HG02623 (cell line): ENCODE data around the gene ERGIC1.
"Not testable (repeated sequence)": the region's sequence is repeated elsewhere in the genome, so short reads cannot be mapped to it uniquely, and the experiment has no call there.

Experiments used
- ATAC-seq: cut with Tn5 transposase; IDR thresholded peaks from one replicate; pipeline ENCODE4 v1.9.1; 2021; ENCODE audit warnings: moderate library complexity; ENCODE audit not compliant: unreplicated experiment

Gene ERGIC1

DNA sequence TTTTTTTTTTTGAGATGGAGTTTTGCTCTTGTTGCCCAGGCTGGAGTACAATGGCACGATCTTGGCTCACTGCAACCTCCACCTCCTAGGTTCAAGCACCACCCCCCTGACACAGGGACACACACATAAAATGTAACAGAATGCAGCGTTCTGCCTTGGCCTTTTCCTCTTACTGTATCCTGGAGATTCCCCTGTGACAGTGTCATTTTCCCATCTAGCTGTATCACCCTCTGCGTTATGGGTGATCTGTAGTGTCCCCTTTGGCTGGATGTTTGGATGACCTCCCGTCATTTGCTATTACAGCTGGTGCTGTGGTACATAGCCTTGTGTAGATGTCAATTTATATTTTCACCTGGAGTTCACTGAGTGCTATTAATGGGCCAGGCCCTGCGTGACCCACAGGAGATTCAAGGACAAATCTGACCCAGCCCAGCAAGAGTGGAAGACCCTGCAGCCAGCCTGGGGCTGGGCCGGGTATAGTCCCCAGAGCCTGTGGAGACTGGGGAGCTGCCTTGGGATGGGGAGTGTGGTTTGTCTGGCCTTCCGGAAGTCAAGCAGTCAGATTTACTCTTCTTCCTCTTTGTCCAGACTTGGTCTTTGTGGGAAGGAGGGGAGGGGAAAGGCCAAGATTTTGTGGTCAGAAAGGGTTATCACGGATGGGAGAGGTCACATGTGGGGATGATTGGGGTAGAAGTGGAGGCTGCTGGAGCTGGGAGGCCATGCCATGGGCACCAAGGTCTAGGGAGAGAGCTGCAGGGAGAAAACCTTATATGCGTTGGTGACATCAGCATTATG lies 43.6 kb downstream of the ERGIC1 start:
- ATAC-seq = no peak

DNA sequence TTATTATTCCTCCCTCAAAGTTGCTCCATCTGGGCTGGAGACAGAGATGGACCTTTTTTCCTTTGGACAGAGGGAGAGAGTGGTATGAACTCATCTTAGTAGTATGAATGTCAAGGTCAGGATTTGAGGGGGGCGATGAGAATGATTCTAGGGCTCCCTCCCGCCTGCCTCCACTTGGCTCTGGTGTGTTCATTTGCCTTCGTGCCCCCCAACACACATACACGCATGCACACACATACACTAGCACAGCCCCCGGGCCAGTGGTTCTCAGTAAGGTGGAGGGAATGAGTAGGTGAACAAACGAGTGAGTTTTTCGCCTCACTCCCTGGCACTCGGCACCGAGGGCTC lies 44.5 kb downstream of the ERGIC1 start:
- ATAC-seq = no peak

DNA sequence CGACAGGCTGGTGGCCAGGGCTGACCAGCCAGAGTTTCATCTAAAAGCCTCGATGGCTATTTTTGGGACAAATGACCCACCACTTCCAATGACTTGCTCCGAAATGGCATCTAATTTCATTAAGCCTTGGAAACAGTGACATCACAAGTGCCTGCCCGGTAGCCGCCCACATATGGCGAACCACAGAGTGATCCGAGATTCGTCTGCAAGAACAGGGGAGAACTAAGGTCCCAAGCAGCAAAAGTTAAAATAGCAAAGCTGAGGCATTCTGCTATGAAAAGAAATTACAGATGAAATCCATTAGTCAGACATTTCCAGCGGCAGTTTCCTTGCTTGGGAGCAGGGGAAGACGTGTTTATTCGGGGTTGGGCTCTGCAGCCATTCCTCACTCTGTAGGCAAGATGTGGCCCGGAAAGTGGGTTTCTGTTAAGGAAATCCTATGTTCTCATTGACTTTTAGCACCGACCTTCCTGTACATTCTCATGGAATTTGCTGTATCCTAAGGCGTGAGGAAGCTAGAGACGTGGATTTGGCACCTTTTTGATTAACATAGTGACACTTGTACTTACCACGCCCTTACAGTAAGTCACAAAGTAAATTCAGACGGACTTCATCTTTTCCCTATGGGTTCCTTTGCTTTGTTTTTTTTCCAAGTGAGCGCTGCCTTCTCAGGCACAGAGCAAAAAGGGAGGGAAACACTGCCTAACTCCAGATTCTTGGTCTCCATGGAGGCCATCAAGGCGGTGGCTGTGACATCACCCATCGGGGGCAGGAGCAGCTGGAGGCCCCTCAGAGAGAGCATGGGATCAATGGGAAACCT lies 45.1 kb downstream of the ERGIC1 start:
- no peak for ATAC-seq

DNA sequence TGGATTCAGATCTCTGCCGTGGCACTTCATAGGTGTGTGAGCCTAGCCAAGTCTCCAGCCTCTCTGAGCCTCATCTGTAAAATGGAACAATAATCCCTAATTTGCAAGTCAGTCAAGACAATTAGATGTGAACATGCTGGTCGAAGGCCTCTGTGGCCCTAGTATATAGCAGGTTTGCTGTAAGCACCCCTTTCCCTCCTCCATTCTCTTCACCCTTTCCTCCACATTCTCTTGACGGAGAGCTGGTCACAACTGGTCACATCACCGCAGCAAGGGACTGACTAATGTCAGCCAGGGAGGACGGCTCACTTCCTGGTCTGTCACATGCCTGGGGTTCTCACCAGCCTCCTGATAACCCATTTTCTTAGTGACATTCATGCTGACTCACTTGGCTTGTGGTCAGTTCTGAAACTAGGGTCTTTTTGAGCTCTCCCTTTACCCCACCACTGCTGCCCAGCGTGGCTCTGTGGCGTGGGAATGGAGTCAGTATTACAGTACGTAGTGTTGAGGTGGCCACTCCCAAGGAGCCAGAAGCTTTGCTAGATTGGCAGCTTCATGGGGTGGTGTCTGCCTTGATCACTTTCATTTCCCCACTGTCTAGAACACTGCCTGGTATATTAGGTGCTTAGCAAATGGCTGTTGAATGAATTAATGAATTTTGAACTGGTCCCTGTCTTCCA lies 47.8 kb downstream of the ERGIC1 start:
- ATAC-seq = no peak

DNA sequence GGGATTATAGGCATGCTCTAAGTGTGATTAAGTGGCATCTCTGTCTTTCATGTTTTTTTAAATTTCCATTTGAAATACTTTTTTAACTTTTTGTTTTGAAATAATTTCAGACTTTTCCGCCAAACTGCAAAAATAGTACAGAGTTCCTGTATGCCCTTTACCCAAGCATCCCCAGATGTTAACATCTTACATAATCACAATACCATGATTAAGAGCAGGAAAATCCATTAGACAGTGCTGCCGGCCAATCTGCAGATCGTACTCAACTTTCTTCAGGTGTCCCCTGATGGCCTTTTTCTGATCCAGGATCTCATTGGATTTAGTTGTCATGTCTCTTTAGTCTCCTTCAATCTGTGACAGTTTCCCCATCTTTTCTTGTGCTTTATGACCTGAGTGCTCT lies 49.0 kb downstream of the ERGIC1 start:
- no peak for ATAC-seq

DNA sequence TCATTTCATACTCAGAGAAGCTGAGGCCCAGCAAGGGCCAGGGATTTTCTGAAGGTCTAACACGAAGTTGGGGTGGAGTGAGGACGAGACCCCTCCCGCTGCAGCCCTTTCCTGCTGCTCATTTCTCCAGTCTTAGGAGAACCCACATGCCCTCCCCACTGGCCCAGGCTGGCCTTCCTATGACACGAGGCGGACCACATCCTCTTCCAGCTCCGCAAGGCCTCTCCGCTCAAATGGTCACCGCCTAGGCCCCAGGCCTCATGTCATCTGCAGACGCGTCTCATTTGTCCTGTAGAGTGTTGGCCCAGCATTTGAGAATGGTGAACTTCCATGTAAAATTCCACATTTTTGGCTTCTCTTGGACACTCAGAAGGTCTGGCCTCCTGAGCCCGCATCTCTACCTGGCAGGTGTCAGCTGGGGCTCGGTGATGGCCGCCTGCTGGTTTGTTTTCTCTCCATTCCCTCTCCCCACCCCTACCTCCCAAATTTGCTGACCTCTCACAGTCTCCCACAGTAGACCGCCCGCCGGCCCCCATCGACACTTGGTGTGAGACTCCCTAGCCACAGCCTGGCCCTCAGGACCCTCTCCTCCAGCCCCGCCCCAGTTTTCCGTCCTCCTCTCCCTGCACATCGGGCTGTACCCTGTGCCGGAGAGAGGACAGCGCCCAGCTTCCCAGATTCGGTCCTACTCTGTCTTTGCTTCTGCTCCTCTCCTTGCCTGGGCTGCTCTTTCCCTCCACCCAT lies 51.7 kb downstream of the ERGIC1 start:
- ATAC-seq = no peak

DNA sequence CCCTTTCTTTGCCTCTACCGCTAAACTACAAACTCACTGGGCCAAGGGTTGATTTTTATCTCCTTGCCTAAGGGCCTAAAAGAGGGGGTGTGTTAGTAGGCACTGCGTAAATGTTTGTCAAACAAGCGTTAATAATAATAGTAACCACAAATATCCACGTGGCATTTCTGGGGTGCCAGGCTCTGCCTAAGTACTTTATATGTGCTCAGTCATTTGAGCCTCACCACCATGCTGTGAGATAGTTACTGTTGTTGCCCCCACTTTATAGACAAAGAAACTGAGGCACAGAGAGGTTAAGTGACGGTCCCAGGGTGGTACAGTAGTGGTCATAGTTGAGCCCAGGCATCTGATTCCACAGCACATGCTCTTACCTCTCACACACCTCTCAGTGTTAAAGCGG lies 52.4 kb downstream of the ERGIC1 start:
- no peak for ATAC-seq

DNA sequence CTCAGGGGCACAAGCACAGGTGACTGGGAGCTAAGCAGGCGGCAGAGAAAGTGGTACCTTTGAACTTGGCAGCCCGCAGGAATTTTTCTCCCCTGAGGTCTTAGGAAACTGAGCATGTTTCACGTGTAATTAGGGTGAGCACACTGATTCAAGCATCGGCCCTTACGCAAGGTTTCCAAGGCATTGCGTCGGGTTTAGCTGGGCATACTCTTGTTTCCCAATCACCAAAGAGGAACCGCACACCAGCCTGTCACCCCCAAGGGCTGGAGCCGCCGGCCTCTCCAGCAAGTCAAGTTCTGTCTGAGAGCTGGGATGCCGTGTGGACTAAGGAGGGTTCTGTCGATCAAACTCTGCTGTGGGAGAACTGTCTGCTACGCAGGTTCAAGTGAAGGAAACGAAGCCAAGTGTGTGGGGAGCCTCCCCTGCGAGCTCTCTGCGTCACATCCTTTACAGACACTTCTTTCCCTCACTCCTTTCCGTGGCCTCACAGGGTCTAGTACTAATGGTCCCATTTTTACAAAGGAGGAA lies 53.0 kb downstream of the ERGIC1 start:
- ATAC-seq = no peak

DNA sequence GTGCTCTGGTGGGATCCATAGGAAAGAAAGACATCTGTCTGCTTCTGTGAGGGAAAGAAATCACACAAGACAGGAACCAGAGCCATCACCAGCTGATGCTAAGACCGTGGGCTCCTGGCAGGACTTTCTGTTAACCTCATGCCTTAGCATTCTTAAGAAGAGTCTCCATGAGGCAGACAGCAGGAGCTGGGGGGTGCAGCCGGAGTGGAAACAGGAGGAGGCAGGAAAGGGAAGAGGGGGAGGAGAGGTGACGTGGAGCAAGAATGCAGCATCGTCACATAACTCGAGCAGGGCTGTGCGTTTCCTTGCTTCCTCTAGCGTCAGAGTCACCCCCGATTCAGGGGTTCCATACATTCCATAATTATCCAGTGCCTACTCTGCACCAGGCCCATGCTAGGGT lies 53.6 kb downstream of the ERGIC1 start:
- ATAC-seq = no peak

DNA sequence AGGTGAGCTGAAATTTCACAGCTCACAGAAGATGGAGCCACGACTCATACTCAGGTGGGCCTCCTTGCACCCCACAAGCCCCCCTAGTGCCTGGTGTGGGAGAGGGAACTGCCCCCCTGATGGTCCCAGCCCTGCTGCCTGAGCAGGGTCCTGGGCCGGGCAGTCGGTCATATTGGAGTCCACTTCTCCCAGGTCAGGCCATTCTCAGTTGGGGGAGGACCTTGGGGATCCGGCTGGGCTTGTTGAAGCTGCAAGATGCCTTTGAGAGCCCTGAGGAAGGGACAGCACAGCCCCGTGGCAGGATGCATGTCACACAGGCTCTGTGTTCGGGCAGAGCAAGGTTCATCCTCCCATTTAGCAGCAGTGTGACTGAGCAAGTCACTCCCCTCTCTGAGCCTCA lies 56.6 kb downstream of the ERGIC1 start:
- ATAC-seq = no peak

DNA sequence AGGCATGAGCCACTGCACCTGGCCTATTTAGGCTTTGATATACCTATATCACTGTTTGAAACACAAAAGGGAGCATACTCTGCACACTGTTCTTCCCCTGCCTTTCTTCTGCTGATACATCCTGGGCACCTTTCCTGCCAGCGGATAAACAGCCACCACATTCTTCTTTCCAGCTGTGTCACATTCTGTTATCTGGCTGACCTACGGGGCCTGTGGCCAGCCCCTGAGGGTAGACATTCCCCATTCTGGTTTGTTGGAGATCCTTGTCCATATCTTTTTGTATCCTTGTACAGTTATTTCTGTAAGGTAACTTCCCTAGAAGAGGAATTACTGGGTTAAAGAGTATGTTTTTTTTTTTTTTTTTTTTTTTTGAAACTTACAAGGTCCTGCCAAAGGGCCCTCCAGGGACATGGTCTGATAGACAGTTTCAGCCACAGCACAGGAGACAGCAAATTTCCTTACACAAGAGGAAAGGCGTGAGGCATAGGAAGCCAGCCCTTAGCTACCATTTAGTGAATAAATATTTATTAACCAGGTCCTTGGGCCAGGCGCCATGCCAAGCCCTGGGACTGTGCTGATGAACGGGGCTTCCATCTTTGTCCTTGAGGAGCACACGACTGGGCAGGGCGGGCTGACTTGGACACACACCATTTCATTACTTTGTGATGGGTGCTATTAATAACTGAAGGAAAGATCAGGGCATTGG lies 57.8 kb downstream of the ERGIC1 start:
- no peak for ATAC-seq

DNA sequence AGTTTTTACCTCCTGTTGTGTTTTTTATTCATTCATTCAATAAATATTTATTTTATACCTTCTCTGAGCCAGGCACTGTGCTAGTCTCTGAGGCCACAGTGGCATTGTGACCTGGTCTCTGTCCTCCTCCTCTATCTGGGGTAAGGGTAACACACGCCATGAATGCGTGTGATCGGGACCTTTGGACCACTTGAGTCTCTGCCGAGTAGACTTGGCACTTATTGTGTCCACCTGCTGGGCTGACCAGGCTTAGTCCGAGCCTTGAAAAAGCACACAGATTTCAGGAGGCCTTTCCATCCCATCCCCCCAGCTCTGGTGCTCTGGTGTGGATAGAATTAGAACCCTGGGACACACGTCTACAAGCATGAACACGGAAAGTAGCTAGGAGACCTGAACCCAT lies 58.7 kb downstream of the ERGIC1 start:
- ATAC-seq = no peak

DNA sequence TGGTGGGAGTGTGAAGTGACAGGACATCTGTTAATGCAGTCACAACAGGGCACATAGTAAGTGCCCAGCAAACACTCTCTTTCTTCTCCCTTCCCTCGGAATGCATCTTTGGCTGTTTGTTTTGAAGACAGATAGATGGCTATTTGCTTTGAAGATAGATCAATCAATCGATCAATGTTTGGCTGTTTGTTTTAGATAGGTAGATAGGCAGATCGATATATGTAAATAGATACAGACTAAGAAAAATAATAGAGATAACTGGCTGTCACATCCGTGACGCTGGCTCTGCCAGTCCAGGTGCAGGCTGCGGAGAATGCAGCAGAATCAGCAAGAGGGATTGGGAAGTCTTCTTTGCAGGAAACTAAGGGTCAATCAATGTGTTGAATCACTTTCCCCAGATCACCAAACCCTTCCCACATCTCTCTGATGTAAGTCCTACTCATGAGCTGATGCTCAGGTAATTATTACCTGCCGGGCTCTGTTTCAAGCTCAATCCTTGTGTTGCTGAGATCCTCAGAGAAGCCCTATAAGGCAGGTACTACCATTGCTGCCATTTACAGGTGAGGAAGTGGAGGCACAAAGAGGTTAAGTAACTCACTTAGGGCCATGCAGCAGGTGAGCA lies 60.8 kb downstream of the ERGIC1 start:
- no peak for ATAC-seq

DNA sequence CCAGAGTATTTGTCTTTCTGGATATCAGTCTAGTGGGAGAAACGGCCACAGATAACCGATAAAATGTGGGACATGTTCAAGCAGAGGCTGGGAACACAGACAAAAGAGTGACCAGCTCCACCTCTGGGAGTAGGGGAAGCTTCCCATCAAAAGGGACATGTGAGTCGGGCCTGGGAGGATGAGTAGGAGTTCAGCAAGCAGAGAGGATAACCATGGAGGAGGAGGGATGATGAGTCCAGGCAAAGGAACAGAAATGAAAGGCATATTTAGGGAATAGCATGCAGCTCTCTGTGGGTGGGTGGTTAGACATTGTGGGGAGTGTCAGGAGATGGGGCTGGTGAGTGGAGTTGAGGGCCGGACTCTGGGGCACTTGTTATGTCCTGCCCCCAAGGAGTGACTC lies 61.5 kb downstream of the ERGIC1 start:
- ATAC-seq = no peak

DNA sequence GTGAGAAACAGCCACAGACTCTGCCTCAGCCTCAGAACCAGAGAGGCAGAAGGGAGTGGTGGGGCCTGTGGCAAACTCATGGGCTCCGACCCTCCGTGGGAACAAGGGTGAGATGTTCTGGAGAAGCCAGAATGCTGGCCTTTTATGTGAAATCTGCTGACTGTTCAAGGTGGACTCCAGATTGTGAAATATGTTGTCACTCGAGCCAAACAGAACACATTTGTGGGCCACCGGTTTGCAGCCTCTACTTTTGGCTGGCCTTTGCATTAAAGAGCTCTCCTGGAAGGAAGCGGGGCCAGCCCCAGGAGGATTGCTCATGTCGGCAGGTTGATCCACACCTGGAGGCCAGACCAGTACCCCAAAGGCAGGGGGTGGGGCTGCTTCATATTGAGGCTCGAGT lies 62.4 kb downstream of the ERGIC1 start:
- ATAC-seq = no peak

DNA sequence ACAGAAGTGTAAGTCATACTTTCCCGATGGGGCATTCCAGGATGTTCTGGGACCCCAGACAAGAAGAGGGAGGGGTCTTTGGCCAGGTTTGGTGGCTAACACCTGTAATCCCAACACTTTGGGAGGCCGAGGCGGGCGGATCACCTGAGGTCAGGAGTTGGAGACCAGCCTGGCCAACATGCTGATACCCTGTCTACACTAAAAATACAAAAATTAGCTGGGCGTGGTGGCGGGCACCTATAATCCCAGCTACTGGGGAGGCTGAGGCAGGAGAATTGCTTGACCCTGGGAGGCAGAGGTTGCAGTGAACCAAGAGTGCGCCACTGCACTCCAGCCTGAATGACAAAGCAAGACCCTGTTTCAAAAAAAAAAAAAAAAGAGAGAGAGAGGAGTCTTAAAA lies 63.0 kb downstream of the ERGIC1 start:
- ATAC-seq = not testable (repeated sequence)

DNA sequence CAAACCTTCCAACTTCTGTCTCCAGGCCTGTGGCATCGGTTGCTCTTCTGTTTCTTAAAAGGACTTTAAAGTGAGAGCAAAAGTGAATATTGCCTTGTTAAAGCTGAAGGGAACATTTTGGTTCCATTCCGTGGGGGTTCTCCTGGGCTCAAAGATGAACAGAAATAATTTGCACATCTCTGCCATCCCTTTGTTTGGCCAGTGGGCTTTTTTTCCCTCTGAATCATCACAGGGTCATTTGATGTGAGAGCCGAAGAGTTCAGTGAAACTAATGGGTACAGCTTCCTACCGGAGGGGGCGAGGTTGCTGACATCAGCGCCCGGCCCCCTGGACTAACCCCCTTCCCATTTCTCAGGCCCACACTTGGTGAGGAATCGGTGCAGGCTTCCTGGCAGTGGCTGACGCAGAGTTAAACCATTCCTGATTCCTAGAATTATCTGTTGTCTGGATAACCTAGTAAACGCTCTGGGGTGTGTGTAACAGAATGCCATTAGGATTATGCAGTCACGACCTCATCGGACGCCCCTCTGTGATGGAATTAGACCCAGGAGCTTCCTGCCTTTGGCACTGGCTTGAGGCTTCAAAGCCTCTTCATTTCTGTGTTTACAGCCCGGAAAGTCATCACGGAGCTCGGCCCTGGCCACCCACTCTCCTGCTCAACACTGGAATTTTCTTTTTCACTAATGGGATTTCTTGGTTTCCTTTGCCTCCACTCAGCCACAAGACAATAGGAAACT lies 63.6 kb downstream of the ERGIC1 start:
- no peak for ATAC-seq

DNA sequence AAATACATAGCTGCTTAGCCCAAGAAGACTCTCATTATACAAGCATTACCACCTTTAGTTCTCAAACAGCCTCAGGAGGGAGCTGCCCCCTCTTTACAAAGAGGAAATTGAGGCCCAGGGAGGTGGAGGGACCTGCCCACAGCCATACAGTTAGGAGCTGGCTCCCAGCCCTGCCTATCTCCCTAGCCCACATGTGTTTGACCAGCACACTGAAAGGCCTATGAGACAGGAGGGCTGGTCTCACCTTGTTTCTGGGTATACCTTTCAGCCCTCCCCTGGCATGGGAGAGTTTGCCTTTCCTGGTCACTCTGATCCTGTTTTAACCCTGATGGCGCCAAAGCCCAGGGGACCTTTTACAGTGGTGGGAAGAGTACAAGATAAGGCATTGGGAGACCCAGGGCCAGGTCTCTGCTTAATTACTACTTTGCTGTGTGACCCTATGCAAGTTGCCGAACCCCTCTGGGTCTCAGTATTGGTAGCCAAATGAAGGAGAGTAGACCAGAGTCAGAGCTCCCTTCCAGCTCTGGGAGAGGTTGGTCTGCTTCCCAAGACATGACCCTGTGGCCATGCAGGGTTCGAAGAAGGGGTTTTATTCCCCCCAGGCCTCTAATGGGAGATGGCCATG lies 64.3 kb downstream of the ERGIC1 start:
- no peak for ATAC-seq

DNA sequence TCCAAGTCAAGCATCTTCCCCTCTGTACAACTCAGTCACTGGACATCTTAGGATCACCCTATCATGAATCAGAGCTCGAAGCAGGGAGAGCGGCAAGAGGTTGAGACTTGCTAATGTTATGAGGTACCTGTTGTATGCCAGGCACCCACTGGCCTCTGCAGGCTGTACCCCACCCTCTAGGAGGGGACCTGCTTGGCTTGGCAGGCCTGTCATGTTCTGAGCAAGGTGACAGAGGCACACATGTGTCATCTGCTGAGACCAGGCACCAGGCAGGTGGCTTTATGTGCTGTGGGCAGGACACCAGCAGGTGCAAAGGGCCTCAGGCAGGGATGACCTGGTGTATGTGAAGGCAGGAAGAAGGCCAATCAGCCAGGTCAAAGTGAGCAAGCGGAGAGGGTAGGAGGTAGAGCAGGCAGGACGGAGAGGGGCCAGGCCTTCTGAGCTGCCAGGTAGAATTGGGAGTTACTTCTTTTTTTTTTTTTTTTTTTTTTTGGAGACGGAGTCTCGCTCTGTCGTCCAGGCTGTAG lies 64.9 kb downstream of the ERGIC1 start:
- no peak for ATAC-seq
